ENCODE data around the gene SLC35F3.
"Not testable (repeated sequence)": the region's sequence is repeated elsewhere in the genome, so short reads cannot be mapped to it uniquely, and the experiment has no call there.

Gene SLC35F3

GRCh38 chr1:234226113-234226818 is 321.8 kb downstream of the SLC35F3 start:
- no peak for DNase-seq

DNA sequence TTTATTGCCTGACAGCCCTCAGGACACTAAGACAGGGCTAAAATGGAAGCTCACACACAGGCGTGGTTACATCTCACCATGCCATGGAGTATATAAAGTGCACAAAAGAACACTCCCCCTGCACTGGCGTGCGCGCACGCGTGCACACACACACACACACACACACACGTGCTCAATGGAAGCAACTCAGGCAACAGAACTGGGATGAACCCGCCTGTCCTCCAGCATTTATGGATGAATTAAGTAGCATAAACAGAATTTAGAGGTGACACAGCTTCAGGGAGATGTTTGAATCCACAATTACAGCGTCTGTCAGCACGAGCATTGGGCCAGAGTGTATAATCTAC is 322.3 kb downstream of the SLC35F3 start:
- no peak for DNase-seq

- no peak for DNase-seq
These were observed 325.3 kb downstream of the SLC35F3 start for GRCh38 chr1:234229581-234230387.

GRCh38 chr1:234230414-234230862 is 326.0 kb downstream of the SLC35F3 start:
- no peak for DNase-seq

DNA sequence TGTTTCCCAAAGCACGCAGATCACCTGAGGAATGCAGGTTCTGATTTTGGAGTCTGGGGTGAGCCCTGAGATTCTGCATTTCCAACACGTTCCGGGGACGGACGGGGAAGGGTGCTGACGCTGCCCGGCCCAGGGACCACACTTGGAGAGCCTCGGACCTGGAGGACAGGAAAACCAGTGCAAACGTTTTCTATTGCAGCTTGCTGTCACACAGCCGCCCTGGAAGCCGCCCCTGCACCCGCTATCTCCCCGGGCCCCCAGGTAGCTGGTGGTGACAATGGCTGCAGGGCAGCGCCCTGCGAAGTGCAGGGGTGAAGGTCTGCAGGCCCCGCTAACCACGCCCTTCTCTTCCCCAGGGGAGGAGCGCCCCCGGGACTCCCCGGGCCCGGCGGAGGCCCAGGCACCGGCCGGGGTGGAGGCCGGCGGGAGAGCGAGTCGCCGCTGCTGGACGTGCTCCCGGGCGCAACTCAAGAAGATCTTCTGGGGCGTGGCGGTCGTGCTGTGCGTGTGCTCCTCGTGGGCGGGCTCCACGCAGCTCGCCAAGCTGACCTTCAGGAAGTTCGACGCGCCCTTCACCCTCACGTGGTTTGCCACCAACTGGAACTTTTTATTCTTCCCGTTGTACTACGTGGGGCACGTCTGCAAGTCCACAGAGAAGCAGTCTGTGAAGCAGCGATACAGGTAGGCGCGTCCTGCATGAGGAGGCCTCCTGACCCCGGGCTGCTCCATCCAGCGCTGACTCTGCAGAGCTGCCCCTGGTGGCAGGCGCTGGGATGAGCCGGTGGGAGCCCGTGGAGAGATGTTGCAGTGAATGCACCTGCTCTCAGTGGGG is 326.8 kb downstream of the SLC35F3 start:
- no peak for DNase-seq

DNA sequence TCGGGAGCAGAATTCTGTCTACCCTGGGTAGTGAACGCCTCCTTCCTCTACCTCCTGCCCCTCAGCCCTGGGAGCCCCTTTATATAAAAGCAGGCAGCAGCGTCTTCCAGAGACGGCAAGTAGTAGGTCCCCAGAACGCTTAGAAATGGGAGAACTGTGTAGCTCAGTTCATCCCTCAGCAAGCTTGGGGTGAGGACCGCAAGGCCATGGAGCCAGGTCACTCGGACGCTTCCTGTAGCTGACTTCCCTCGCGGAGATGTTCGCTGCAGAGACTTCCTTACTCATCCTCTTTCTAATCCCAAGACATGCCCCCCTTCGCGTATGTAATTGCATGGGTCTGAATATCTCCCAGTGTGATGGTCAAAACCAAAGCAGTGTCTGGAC is 327.4 kb downstream of the SLC35F3 start:
- no peak for DNase-seq

GRCh38 chr1:234234199-234234598 is 329.7 kb downstream of the SLC35F3 start:
- DNase-seq: no peak

GRCh38 chr1:234235434-234235881 is 331.0 kb downstream of the SLC35F3 start:
- no peak for DNase-seq

DNA sequence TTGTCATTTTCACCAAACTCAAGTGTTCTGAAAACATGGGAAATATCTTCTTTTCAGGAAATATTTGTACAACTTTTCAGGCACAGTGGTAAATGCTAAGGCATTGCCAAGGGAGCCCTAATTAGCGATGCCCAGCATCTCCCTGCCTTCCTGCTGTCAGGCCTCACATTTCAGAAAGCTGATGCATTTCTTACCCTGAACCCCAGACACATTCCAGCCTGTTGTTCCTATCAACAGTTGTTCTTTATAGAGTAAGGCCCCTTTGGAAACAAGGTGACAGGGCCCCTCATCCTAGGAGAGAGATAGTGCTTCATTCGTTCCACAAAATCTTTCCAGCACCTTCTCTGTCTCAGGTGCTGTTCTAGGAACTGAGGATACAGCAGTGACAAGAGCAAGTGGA is 332.9 kb downstream of the SLC35F3 start:
- no peak for DNase-seq

DNA sequence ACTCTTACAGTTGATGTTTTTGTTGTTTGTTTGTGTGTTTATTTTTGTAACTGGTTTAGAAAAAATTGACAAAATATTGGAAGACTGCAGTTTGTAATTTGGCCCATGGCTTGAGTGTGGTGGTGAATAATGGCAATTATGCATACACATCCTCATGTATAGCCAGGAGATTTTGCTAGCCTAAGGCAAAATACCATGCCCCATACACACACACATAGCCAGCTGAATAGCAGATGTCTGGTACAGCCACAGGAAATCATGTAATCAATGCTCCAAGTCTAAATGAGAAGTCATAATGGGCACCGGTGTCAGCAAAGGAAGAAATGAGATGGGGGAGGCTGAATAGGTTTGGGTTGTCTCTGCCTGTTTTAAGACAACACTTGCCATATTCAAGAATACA is 333.6 kb downstream of the SLC35F3 start:
- DNase-seq: no peak

DNA sequence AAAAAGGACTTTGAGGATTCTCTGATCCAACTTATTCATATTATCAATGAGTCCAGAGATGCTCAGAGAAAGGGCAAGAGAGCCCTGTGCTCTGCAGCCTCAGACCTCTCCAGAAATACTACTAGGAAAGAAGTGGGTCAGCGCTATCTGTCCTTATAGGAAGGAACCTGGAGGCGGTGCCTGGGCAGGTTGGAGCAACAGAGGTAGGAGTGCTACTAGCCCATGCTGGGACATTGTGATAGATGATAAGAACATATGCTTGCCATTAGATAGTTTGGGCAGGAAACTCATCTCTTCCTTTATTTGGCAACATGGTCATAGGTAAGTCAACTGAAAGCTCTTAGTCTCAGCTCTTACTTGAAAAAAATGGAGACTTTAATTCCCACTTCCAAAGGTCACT is 335.0 kb downstream of the SLC35F3 start:
- DNase-seq: no peak

DNA sequence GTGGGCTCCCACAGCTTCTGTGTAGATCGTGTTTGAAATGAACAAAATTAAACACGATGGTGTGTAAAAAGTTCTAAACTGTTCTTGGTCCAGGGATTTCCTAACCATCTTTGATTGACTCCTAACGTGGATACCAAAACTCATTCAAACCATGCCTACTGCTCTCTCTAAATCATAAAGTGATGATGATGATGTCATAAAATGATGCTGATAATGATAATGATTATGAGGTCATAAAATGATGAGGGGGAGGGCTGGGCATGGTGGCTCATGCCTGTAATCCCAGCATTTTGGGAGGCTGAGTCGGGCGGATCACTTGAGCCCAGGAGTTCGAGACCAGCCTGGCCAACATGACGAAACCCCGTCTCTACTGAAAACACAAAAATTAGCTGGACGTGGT is 335.5 kb downstream of the SLC35F3 start:
- no peak for DNase-seq

- DNase-seq: no peak
These were observed 336.2 kb downstream of the SLC35F3 start for GRCh38 chr1:234240680-234241079.

DNA sequence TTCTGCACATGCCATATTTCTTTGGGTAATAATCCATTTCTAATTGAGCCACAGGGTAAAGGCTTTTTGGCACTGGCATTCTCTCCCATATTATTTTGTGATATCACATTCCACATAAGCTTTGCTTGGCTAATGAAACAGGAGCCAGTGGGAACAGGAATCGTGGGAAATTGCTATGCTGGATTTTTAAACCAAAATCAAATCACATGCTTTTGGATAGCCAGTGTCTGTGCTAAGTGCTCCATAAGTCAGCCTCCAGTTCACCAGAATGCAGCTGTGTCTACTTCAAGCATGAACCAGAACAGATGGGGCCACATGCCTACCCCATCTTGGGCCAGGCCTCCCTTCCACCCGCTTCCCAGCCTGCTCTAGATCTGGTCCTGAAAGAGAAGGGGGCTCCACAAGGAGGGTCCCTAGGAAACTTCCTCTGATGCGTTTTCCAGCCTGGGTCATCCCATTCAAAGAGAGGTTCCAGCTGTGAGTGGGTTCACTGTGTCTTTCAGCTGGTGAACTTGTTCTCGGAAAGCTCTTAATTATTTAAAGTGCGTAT is 337.5 kb downstream of the SLC35F3 start:
- DNase-seq: no peak

DNA sequence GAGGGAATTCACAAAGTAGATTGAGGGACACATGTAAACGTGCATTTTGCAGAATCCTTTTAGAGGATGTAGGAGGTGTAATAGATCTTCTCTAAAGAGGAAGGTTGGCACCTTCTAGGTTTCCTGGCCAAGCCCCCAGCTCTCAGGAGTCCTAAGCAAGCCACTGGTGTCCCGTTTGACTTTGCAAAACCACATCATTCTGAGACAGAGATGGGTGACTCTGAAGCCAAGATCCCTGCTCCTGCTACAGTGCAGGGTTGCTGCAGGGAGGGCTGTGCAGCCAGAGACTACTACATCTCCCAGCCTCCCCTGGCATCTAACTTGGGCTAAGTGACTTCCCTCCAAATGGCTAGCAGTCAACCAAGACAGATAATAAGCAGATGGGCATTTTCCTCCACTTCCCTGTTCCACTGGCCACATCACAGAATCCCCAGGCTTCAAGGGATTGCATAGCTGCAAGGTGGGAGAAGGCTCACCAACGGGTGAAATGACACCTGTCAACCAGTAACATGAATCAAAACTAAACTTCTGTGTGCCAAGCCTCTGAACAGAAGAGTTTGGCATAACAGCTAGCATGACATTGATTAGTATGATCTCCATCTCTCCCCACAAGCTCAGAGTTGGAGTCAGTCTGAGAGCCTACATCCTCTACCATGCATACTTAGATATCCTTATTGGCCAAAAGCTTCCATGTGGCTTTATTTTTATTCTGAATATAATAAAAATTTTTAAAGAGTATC is 339.2 kb downstream of the SLC35F3 start:
- DNase-seq: no peak

DNA sequence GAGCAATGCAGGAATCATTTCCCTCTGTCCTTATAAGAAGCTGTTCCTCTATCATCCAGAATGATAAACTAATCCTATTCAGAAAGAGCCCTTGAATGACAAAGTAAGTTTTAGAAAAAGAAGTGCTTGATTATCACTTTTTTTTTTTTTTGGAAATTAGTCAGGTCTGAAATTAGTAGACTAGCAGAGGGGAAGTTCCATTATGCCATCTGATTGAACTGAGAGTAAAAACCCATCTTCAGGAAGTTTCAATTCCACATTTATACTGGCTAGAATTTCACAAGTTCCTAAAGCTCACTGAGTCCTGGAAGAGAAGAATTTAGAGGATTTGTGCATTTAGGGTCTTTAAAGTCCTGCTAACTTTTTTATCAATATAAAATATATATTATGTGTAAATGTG is 340.0 kb downstream of the SLC35F3 start:
- no peak for DNase-seq

DNA sequence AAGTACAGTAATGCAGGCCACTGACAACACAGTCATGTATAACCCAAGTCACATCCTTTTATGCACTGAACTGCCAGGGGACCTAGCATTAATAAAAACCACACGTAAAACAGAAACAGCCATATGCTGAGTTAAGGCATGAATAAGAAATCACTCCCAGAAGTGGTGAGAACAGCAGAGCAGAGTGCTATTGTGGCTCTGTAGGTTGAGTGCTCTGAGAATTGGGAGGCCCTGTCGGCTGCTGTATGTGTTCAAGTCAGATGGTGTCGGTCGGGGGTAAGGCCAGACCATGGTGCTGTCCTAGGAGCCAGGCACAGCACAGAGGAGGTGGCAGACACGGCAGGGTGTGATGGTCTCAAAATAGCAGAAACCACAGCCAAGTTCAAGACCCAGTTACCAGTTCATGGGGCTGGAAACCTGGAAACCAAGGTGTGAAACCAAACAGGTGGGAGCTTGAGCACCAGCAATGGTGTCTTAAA is 342.2 kb downstream of the SLC35F3 start:
- DNase-seq: no peak

- not testable (repeated sequence) for DNase-seq
These were observed 343.3 kb downstream of the SLC35F3 start for GRCh38 chr1:234247746-234248145.

DNA sequence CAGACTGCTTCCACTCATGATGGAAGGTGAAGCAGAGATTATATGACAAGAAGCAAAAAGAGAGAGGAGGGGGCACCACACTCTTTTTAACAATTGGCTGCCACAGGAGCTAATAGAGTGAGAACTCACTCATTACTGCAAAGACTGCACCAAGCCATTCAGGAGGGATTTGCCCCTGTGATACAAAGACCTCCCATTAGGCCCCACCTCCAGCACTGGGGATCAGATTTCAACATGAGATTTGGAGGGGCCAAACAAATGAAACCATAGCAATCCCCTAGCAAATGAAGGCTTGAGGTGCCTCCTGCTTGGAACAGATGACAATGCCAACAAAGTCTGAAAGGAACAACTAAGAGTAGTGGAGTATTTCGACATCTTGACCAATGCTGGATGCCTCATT is 346.3 kb downstream of the SLC35F3 start:
- DNase-seq: no peak

DNA sequence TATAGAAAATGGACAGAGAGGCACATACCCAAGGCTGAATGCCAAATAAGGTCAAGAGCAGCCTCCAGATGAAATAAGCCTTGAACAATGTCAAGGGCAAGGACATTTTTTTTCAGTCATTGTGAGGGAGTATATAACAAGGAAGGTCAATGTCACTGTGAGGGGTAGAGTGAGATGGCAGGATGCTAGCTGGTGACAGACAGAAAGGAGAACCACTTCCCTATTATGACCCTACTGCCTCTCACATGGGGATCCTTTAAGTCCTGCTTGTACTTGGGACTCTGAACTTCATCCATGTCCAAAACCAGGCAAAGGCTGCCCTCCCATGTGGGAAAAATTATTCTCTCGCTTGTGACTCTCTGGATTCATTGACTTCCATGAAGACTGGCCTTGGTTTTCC is 349.3 kb downstream of the SLC35F3 start:
- no peak for DNase-seq

- no peak for DNase-seq
These were observed 351.9 kb downstream of the SLC35F3 start for GRCh38 chr1:234256359-234256758.

GRCh38 chr1:234258071-234258470 is 353.6 kb downstream of the SLC35F3 start:
- no peak for DNase-seq

All from fibroblast of skin of scalp (primary cell).